GM21529 (cell line): ENCODE measurements around the gene MICAL1.
A peak's percentile ranks its signal among the peaks of the same experiment; 100 is the strongest.

Experiments used
- ATAC-seq: cut with Tn5 transposase; IDR thresholded peaks from one replicate; pipeline ENCODE4 v1.9.1; 2021; ENCODE audit not compliant: unreplicated experiment

Gene MICAL1

DNA sequence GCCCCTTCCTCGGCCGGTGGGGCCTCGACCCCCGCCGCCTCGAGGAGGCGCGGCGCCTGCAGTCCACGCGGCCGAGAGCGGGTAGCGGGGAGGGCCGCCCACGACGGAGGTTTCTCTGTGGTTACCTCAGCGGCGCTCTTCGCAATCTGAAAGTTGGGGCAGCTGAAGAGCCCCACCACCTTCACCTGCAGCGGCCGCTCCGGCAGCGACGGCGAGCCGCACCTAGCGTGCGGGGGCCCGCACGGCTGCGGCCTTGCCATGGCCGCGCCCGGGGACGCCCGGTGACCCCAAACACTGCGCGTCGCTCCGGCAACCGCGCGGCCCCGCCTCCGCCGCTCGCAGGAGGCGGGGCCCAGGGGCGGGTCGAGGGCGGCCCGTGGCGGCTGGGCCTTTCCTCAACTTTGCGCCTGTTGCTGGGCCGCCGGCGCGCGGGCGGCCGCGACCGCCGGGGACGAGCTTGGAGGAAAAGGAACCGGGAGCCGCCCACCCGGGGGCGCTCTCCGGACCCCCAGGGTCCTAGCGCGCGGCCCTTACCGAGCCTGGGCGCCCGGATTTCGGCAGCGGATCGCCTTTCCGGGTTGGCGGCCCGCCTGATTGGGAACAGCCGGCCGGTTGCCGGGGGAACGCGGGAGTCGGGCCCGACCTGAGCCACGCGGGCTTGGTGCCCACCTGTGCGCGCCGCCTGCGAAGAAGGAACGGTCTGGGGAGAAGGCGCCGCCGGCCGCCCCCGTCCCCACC lies 15.1 kb downstream of the MICAL1 start, which contains the start of the genes PPIL6 and SMPD2:
Gene PPIL6 (minus strand): TSS at position 298 of the 738 bp plus-strand sequence. CDS start 38 bp downstream, at position 260.
Gene SMPD2 (plus strand): TSS at position 394 of the 738 bp plus-strand sequence. CDS start 398 bp downstream, outside the sequence.
- ATAC-seq, result peak; percentile 93

DNA sequence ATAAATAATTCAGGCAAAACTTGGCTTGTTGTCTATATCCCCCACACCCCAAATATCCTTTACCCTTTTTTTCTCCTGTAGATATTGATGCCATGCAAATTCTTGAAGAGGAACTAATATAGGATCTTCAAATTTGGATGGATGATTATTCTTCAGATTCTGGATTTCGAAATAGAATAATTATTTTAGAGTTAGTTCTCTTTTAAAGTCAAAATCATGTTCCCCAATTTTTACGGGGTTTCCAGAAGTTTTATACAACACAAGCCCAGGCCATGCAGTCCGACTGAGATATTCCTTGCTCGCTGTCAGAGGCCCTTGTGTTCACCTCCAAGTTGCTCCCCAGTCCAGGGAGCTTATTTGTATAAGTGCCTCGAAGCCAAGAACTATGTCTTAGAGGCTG lies 19.5 kb downstream of the MICAL1 start:
- no peak for ATAC-seq

DNA sequence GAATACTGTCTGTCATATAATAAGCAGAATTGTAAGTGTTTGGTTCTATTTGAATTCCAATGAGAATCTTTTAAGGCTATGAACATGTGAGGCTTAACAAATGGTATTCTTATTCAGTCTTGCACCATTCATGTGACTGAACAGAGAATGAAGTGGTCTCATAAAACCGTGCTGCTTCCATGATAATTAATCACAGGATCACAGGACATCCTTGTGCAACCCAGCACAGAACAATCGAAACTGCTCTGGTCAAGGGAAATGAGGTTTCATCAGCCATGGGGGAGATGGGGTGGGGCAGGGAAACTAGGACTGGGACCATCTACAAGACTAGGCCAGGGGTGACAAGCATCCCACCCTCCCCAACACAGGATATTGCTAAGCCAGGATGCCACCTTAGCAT lies 21.1 kb downstream of the MICAL1 start:
- no peak for ATAC-seq

DNA sequence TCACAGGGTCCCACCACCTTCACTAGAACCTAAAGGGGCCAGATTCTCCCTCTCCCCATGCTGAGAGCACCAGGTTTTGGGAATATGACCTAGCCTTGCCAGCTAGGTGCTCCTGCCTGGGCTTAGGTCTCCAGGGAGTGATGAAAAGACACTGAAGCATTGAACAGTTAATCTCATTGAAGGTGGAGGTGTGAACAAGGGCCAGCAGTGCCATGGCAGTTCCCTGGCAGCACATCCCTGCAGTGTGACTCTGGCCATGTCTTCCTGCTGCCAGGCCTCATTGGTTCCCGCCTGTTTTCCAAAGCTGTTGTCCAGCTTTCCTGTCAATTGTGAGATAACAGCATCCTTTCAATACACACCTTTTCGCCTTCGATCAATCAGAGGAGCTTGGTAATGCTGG lies 26.1 kb downstream of the MICAL1 start:
- ATAC-seq, result no peak

DNA sequence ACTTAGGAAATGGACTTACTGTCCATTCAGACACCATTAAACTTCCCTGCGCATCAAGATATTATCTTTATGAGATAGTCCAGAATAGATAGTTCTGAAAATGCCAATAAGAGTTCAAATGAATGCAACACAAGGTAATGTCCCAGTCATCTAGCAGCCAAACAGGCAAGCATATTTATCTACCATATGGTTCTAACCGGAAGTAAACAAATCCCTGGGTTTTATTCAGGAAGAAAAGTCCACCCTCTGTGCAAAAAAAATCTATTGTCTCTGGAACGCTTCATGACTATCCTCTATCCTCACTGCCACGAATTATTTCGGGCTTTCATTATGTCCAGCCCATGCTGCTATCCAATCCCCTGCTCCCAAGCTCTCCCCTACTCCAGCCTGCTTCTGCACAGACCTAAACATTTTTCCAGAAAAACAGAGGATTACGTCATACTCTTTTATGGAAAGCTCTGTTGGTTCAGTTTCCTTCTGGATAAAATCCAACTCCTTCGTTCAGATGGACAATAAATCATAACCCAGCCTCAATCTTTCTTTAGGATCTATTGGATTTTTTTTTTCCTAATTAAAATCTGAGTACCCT lies 26.6 kb downstream of the MICAL1 start:
- ATAC-seq, result no peak

DNA sequence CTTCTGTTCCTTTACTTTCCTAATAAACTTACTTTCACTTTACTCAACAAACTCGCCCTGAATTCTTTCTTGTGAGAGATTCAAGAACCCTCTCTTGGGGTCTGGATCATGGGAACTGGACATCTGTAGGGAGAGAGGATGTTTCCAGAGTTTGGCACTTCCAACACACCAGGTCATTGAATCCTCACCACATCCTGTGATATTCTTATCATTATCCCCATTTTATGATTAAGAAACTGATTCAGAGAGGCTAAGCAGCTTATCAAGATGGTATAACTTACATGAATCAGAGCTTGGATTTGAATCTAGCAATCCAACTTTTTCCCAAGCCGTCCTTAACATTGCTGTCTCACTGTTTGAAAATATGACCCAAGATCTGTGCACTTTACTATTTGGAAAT lies 30.6 kb downstream of the MICAL1 start:
- ATAC-seq, result no peak

DNA sequence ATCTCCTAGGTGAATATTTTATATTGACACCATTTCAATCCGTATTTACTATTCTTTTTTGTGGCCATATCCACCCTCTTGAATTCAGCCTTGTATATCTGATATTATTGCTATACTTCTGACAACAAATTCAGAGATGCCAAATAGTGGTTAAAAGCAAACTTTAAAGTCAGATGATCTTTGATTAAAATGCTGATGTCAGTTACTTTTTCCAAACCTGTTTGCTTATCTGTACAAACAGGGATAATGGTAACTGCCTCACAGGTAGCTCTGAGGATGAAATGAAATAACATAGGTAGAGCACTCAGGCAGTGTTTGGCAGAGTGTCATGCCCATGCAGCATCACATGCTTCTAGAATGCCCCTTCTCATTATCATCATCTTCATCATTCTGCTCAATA lies 34.4 kb downstream of the MICAL1 start:
- no peak for ATAC-seq

DNA sequence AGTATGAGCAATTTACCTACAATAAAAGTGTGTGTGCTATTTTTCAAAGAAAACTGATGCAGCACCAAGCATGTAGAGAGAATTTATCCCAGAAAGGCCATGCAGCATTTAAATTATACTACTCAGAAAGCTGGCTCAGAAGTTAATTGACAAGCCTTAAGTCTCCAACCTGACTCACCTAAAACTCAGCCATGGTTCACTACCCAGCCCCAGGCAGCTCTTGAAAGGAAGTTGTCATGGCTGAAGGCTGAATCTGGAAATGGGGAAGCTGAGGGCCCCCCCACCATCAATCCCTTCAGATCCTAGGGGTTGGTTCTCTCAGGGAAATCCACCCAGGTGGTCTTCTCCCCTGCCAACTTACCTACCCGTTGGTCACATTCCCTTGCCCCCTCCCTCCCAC lies 34.8 kb downstream of the MICAL1 start:
- ATAC-seq, result no peak

DNA sequence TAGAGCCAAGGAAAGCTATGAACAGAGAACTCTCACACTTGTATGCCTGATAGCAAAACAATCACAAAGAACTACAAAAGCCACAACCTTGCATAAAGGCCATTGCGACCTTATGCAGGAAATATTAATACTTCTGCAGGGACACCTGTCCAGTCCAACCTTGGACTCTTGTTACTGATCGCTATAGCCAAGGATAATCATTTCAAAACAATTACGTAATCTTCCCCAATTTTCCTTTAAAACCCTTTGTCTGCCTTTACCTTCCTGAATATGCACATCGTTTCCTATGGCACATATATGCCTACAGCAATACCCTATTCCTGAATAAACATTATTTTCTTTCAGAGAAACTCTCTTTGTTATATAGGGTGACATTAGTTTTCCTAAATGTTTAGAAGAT lies 37.9 kb downstream of the MICAL1 start:
- no peak for ATAC-seq

DNA sequence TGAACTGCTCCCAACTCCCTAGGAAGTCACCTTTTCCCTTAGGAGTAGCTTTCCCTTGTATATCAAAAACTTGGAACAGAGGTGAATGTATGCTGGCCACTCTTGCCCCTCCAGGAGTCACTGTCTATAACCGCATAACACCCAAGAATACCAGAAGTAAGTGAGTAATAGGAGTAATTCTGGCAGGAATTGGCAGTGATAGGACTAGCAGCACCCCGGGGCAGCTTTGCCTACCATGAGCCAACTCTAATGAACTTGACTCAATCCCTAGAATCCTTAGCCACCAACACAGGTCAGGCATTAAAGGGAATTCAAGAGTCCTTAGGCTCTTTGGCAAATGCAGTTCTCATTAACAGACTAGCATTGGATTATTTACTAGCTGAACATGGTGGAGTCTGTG lies 44.5 kb downstream of the MICAL1 start:
- no peak for ATAC-seq

DNA sequence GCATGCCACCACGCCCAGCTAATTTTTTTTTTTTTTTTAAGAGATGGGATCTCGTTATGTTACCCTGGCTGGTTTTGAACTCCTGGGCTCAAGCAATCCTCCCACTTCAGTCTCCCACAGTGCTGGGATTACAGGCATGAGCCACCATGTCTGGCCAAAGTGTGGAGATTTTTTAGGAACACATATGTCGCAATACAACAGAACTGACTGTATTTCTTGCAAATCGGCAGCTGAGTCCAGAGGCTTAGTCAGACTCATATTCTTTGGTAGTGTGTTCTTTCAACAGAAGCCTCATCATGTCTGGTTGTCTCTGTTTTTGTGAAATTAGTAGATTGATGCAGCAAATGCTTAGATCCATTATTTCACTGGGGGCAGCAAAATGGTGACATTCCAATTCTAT lies 49.4 kb downstream of the MICAL1 start:
- no peak for ATAC-seq

DNA sequence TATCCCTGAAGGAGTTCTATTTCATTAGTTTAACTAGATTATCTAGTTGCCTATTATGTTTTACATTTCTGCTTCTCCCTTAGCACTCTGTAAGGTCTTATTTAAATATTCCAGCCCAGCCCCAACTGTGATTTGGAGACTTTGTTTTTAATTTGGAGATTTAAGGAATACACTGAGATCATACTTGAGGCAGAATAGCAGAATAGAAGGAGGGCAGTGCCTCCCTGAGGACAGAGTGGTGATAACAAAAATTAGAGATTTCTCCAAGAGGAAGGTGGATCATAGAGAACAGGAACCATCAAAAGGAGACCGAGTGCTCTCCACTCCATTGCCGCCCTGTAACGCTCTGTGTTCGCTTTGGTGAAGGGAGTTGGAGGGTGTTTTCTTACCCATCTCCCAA lies 58.6 kb downstream of the MICAL1 start:
- no peak for ATAC-seq

DNA sequence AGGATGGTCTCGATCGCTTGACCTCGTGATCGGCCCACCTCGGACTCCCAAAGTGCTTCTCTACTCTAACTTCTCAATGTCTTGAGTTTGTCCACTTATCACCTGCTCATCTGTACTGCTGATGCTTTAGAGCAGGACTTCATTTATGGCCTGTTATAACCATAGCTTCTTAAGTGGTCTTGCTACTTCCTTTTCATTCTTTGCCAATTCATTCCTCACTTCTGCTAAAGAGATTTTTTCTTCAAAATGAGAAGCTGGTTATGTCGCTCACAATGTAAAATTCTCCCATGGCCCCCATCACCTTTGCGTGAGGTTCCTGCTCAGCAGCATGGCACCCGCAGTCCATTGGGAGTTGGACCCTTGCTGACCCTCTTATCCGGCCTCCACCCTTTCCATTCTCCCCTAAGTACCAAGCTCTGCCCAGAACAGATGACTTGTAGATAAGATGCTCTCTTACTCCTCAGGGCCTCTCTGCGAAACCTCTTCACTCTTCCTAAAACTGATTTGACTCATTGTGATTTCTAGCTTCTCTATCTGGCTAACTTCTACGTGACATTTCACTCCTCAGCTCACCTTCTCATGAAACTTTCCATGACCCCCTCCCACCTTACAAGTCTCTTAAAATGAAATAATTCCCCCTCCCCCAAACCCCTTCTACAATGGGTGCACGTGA lies 59.4 kb downstream of the MICAL1 start:
- no peak for ATAC-seq
